AG09309 (cell line): Measurements from ENCODE around the gene EMP3.

ENCODE experiments used
- DNase-seq: peaks from one replicate; pipeline ENCODE4 v3.0.0-alpha.2; 2010; ENCODE audit warnings: low read depth
- H3K4me3 ChIP-seq: 2 replicates; pipeline ENCODE4 v1.5.1; 2011; ENCODE audit warnings: mild to moderate bottlenecking, low read depth, low read length, moderate library complexity; ENCODE audit not compliant: control insufficient read depth
- CTCF ChIP-seq: IDR thresholded peaks from 2 replicates; pipeline ENCODE4 v1.5.1; 2011; ENCODE audit warnings: mild to moderate bottlenecking, low read depth, low read length, inconsistent platforms; ENCODE audit not compliant: insufficient read depth, control insufficient read depth; ENCODE audit errors: missing control alignments

Gene EMP3

GRCh38 chr19:48318286-48318987 is 6.9 kb upstream of the EMP3 start:
- DNase-seq, result no peak
- no peak overlapping the region for H3K4me3 ChIP-seq
- TF ChIP-seq CTCF, result no peak

GRCh38 chr19:48319647-48320541 is 5.5 kb upstream of the EMP3 start:
- peak; percentile 93 for TF ChIP-seq CTCF
- no peak for DNase-seq
- H3K4me3 ChIP-seq, result no peak overlapping the region

- no peak for TF ChIP-seq CTCF
- DNase-seq, result no peak
- peak overlapping the region; percentile 48 for H3K4me3 ChIP-seq
Observed at GRCh38 chr19:48321372-48321621, 4.1 kb upstream of the EMP3 start.

GRCh38 chr19:48321622-48322591 is 3.4 kb upstream of the EMP3 start:
- TF ChIP-seq CTCF, result no peak
- peak; percentile 94 for DNase-seq
- H3K4me3 ChIP-seq, result peak overlapping the region; percentile 48

- no peak for TF ChIP-seq CTCF
- H3K4me3 ChIP-seq, result no peak overlapping the region
- no peak for DNase-seq
Observed at GRCh38 chr19:48329167-48329891, 4.0 kb downstream of the EMP3 start.
